Thyroid gland (tissue), 4 donors: Measurements from ENCODE around the gene TNFSF13. TPM values are rescaled to one million over a fixed set of nuclear protein-coding genes. Genes with fewer than 3 reads are reported as not detected.

Experiments
- DNase-seq, 2 donors: peaks; one replicate each; pipeline ENCODE4 v3.0.0-alpha.2; 2019
- H3K27ac ChIP-seq, 3 donors: fragments of 200-600 bp; sonication (generic); 1 replicate in 2 of 3; 2 replicates in 1 of 3; pipeline ENCODE4 v1.5.1; 2016 to 2019; ENCODE audit warnings: mild to moderate bottlenecking in 1 of 3, moderate library complexity in 1 of 3
- H3K27me3 ChIP-seq: fragments of 200-600 bp; sonication (generic); one replicate; pipeline ENCODE4 v1.5.1; 2019
- H3K36me3 ChIP-seq, 2 donors: fragments of 200-600 bp; sonication (generic); one replicate each; pipeline ENCODE4 v1.5.1; 2016 to 2019
- H3K4me1 ChIP-seq, 2 donors: fragments of 200-600 bp; sonication (generic); one replicate each; pipeline ENCODE4 v1.5.1; 2017 to 2019
- H3K4me3 ChIP-seq, 3 donors: fragments of 200-600 bp; sonication (generic); replicated peaks in 1 of 3; 1 replicate in 2 of 3; 2 replicates in 1 of 3; pipeline ENCODE4 v1.5.1; 2016; ENCODE audit warnings: mild to moderate bottlenecking in 1 of 3
- H3K9me3 ChIP-seq: fragments of 200-600 bp; sonication (generic); one replicate; pipeline ENCODE4 v1.5.1; 2017
- CTCF ChIP-seq, 6 experiments: fragments of 200-600 bp in 3 of 6; fragments of 450-650 bp in 3 of 6; sonication (generic) in 3 of 6; IDR thresholded peaks; one replicate each; pipeline ENCODE4 v1.5.1; 2016 to 2019; ENCODE audit warnings: antibody characterized with exemption in 6 of 6, mild to moderate bottlenecking in 2 of 6, inconsistent platforms in 1 of 6, moderate library complexity in 1 of 6
- POLR2A ChIP-seq, 2 donors: fragments of 450-650 bp; IDR thresholded peaks; one replicate each; pipeline ENCODE4 v1.6.1; 2017; ENCODE audit warnings: antibody characterized with exemption in 2 of 2, mild to moderate bottlenecking in 2 of 2, moderate library complexity in 1 of 2
- WGBS, 2 donors: methylation state at CpG; one replicate each; pipeline ENCODE4 v1.1.5; 2017; 5-methylcytosine and 5-hydroxymethylcytosine counted together
- intact Hi-C: fragments of 100-400 bp; cut with DNase I; formaldehyde crosslinking; loops from one replicate; pipeline ENCODE4 v1.15.1; 2023
- total RNA-seq, 4 donors: library from RNA; depleted of rRNA; stranded (reverse); fragments of >200 nt; gene quantifications; one replicate each; pipeline ENCODE4 v1.2.3, GENCODE V29; 2016

Gene TNFSF13
- total RNA-seq, 4 donors from 2014 or later, result 11.7 to 32.2 (median 24.8) TPM

- 78 to 84% methylated on average over 4 of the region's 4 CpGs for WGBS, 2 donors
- intact Hi-C loops, result no loop called here
Measured at GRCh38 chr17:7551396-7551795, 7.2 kb upstream of the TNFSF13 start.

GRCh38 chr17:7552621-7553051 lies 5.9 kb upstream of the TNFSF13 start:
- Histone ChIP-seq H3K9me3 (no peaks in the 10 kb centered on the region), H3K27ac (no peak overlapping the region), H3K36me3 (no peaks in the 10 kb centered on the region), H3K27me3 (no peaks in the 10 kb centered on the region), H3K4me3 (no peak overlapping the region), H3K4me1 (peaks cover 14 to 25% of the 10 kb centered on the region in 2 donors)
- intact Hi-C loops, result no loop called here
- DNase-seq, result no peak
- no peak for TF ChIP-seq CTCF (IDR thresholded peaks at IDR 0.05)
- TF ChIP-seq POLR2A (IDR thresholded peaks at IDR 0.05), result no peak
- WGBS, 2 donors, result 72 to 90% methylated on average over 6 of the region's 6 CpGs

More at GRCh38 chr17:7551396-7551795, 7.2 kb upstream of the TNFSF13 start:
- H3K27ac ChIP-seq, result no peak overlapping the region
- H3K4me1 ChIP-seq, result peaks cover 10 to 19% of the 10 kb centered on the region in 2 donors
- no peaks in the 10 kb centered on the region for H3K9me3 ChIP-seq
- H3K4me3 ChIP-seq, result no peak overlapping the region
- H3K36me3 ChIP-seq, result no peaks in the 10 kb centered on the region
- TF ChIP-seq POLR2A (IDR thresholded peaks at IDR 0.05) (no peak), CTCF (IDR thresholded peaks at IDR 0.05) (no peak)
- H3K27me3 ChIP-seq, result no peaks in the 10 kb centered on the region
- DNase-seq, result no peak

GRCh38 chr17:7553356-7553755 lies 5.2 kb upstream of the TNFSF13 start:
- no peak overlapping the region for H3K4me3 ChIP-seq
- DNase-seq, result no peak
- no peaks in the 10 kb centered on the region for H3K36me3 ChIP-seq
- peaks cover 15 to 26% of the 10 kb centered on the region in 2 donors for H3K4me1 ChIP-seq
- H3K27me3 ChIP-seq, result no peaks in the 10 kb centered on the region
- 100% methylated on average over 1 of the region's 1 CpG for WGBS, 2 donors
- intact Hi-C loops, result no loop called here
- no peaks in the 10 kb centered on the region for H3K9me3 ChIP-seq
- no peak overlapping the region for H3K27ac ChIP-seq
- no peak for TF ChIP-seq CTCF (IDR thresholded peaks at IDR 0.05)
- no peak for TF ChIP-seq POLR2A (IDR thresholded peaks at IDR 0.05)

- intact Hi-C loops, result no loop called here
- no peak for TF ChIP-seq POLR2A (IDR thresholded peaks at IDR 0.05)
- TF ChIP-seq CTCF (IDR thresholded peaks at IDR 0.05), result no peak
- no peaks in the 10 kb centered on the region for H3K9me3 ChIP-seq
- peaks cover 27 to 34% of the 10 kb centered on the region in 2 donors for H3K4me1 ChIP-seq
- no peak overlapping the region for H3K4me3 ChIP-seq
- no peaks in the 10 kb centered on the region for H3K36me3 ChIP-seq
- no peak for DNase-seq
- H3K27me3 ChIP-seq, result no peaks in the 10 kb centered on the region
- 73 to 75% methylated on average over 10 of the region's 10 CpGs for WGBS, 2 donors
- H3K27ac ChIP-seq, result no peak overlapping the region
Measured at GRCh38 chr17:7555320-7555948, 3.1 kb upstream of the TNFSF13 start.

- Histone ChIP-seq H3K9me3 (no peaks in the 10 kb centered on the region), H3K27me3 (no peaks in the 10 kb centered on the region), H3K4me1 (peaks cover 34 to 39% of the 10 kb centered on the region in 2 donors), H3K36me3 (no peaks in the 10 kb centered on the region), H3K27ac (no peak overlapping the region), H3K4me3 (no peak overlapping the region)
- TF ChIP-seq POLR2A (IDR thresholded peaks at IDR 0.05) (no peak), CTCF (IDR thresholded peaks at IDR 0.05) (no peak)
- WGBS, 2 donors, result 93% methylated on average over 12 of the region's 12 CpGs
- intact Hi-C loops, result no loop called here
- no peak for DNase-seq
Measured at GRCh38 chr17:7556627-7557026, 1.9 kb upstream of the TNFSF13 start.
